SK-N-SH treated with all-trans-retinoic acid at 6 μM for 48 hours (cell line): Measurements from ENCODE around the gene ST6GAL1.

Experiments
- ATAC-seq: fragments of 200-7000 bp; cut with Tn5 transposase; 3 replicates; pipeline ENCODE4 v1.9.1; 2020; ENCODE audit warnings: mild to moderate bottlenecking, moderate library complexity
- ARNTL ChIP-seq: fragments of 450-650 bp; formaldehyde crosslinking; IDR thresholded peaks from 2 replicates; pipeline ENCODE4 v1.5.0; 2020; ENCODE audit warnings: low read depth, mild to moderate bottlenecking, moderate library complexity, borderline replicate concordance
- BACH2 ChIP-seq: fragments of 250-450 bp; sonication (Bioruptor Pico); IDR thresholded peaks from 2 replicates; pipeline ENCODE4 v1.9.0; 2021; ENCODE audit warnings: mild to moderate bottlenecking, borderline replicate concordance
- CSRNP3 ChIP-seq: fragments of 250-450 bp; sonication (Bioruptor Pico); IDR thresholded peaks from 2 replicates; pipeline ENCODE4 v1.5.1; 2021; ENCODE audit warnings: mild to moderate bottlenecking, moderate library complexity
- ESRRG ChIP-seq: fragments of 250-450 bp; sonication (Bioruptor Pico); IDR thresholded peaks from 2 replicates; pipeline ENCODE4 v1.6.1; 2021; ENCODE audit warnings: mild to moderate bottlenecking
- GLIS3 ChIP-seq: fragments of 250-450 bp; sonication (Bioruptor Pico); IDR thresholded peaks from 2 replicates; pipeline ENCODE4 v1.5.0; 2020; ENCODE audit warnings: mild to moderate bottlenecking, moderate library complexity
- ISL1 ChIP-seq: fragments of 250-450 bp; sonication (Bioruptor Pico); IDR thresholded peaks from 2 replicates; pipeline ENCODE4 v2.1.2; 2022; ENCODE audit warnings: mild to moderate bottlenecking, moderate library complexity
- OSR1 ChIP-seq: fragments of 250-450 bp; sonication (Bioruptor Pico); IDR thresholded peaks from 2 replicates; pipeline ENCODE4 v1.8.0; 2022; ENCODE audit warnings: moderate library complexity, mild to moderate bottlenecking, inconsistent platforms
- PATZ1 ChIP-seq: fragments of 250-450 bp; sonication (Bioruptor Pico); IDR thresholded peaks from 2 replicates; pipeline ENCODE4 v1.8.0; 2020; ENCODE audit warnings: mild to moderate bottlenecking, moderate library complexity, borderline replicate concordance
- PPARA ChIP-seq: fragments of 250-450 bp; sonication (Bioruptor Pico); IDR thresholded peaks from 2 replicates; pipeline ENCODE4 v1.5.0; 2020; ENCODE audit warnings: mild to moderate bottlenecking, borderline replicate concordance
- RARB ChIP-seq: fragments of 250-450 bp; sonication (Bioruptor Pico); IDR thresholded peaks from 2 replicates; pipeline ENCODE4 v1.8.0; 2021; ENCODE audit warnings: mild to moderate bottlenecking, moderate library complexity
- SNAI2 ChIP-seq: fragments of 250-450 bp; sonication (Bioruptor Pico); IDR thresholded peaks from 2 replicates; pipeline ENCODE4 v1.5.0; 2020; ENCODE audit warnings: mild to moderate bottlenecking, moderate library complexity
- TCF4 ChIP-seq: fragments of 250-450 bp; sonication (Bioruptor Pico); IDR thresholded peaks from 2 replicates; pipeline ENCODE4 v1.8.0; 2021; ENCODE audit warnings: mild to moderate bottlenecking, moderate library complexity, borderline replicate concordance
- TOX ChIP-seq: fragments of 250-450 bp; sonication (Bioruptor Pico); IDR thresholded peaks from 2 replicates; pipeline ENCODE4 v1.8.0; 2021; ENCODE audit warnings: mild to moderate bottlenecking, moderate library complexity, borderline replicate concordance
- ZC3H10 ChIP-seq: fragments of 250-450 bp; sonication (Bioruptor Pico); IDR thresholded peaks from 2 replicates; pipeline ENCODE4 v1.5.1; 2021; ENCODE audit warnings: mild to moderate bottlenecking, moderate library complexity
- ZFP3 ChIP-seq: fragments of 250-450 bp; sonication (Bioruptor Pico); IDR thresholded peaks from 2 replicates; pipeline ENCODE4 v1.5.0; 2020; ENCODE audit warnings: mild to moderate bottlenecking, moderate library complexity
- ZFP30 ChIP-seq: fragments of 450-650 bp; formaldehyde crosslinking; IDR thresholded peaks from 2 replicates; pipeline ENCODE4 v1.5.0; 2022; ENCODE audit warnings: mild to moderate bottlenecking, moderate library complexity
- ZNF8 ChIP-seq: fragments of 450-650 bp; formaldehyde crosslinking; IDR thresholded peaks from 2 replicates; pipeline ENCODE4 v1.5.0; 2020; ENCODE audit warnings: mild to moderate bottlenecking, moderate library complexity
- TF ChIP-seq, protein P1 (sequence below): fragments of 250-450 bp; sonication (Bioruptor Pico); IDR thresholded peaks from 2 replicates; pipeline ENCODE4 v1.8.0; 2021; ENCODE audit warnings: low read depth, mild to moderate bottlenecking, moderate library complexity, borderline replicate concordance
- TF ChIP-seq, protein P2 (sequence below): fragments of 250-450 bp; sonication (Bioruptor Pico); IDR thresholded peaks from 2 replicates; pipeline ENCODE4 v1.5.0; 2020; ENCODE audit warnings: mild to moderate bottlenecking, moderate library complexity
- TF ChIP-seq, protein P3 (sequence below): fragments of 250-450 bp; sonication (Bioruptor Pico); IDR thresholded peaks from 2 replicates; pipeline ENCODE4 v1.5.1; 2020; ENCODE audit warnings: low read depth, mild to moderate bottlenecking, moderate library complexity

Gene ST6GAL1

GRCh38 chr3:187077537-187077936 is 147.2 kb downstream of the ST6GAL1 start:
- TF ChIP-seq ZFP30 (CRISPR knock-in tag) (no peak), BACH2 (no peak), ESRRG (CRISPR knock-in tag) (no peak), ZC3H10 (CRISPR knock-in tag) (no peak), PPARA (CRISPR knock-in tag) (no peak), ISL1 (no peak), RARB (CRISPR knock-in tag) (no peak)
- TF ChIP-seq, protein P1, sequence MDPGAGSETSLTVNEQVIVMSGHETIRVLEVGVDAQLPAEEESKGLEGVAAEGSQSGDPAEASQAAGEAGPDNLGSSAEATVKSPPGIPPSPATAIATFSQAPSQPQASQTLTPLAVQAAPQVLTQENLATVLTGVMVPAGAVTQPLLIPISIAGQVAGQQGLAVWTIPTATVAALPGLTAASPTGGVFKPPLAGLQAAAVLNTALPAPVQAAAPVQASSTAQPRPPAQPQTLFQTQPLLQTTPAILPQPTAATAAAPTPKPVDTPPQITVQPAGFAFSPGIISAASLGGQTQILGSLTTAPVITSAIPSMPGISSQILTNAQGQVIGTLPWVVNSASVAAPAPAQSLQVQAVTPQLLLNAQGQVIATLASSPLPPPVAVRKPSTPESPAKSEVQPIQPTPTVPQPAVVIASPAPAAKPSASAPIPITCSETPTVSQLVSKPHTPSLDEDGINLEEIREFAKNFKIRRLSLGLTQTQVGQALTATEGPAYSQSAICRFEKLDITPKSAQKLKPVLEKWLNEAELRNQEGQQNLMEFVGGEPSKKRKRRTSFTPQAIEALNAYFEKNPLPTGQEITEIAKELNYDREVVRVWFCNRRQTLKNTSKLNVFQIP (CRISPR knock-in tag), result no peak
- no peak for ATAC-seq

GRCh38 chr3:187079090-187080022 is 149.0 kb downstream of the ST6GAL1 start:
- TF ChIP-seq ZFP3 (CRISPR knock-in tag), result no peak
- TF ChIP-seq, all 23 proteins: peak for 0

DNA sequence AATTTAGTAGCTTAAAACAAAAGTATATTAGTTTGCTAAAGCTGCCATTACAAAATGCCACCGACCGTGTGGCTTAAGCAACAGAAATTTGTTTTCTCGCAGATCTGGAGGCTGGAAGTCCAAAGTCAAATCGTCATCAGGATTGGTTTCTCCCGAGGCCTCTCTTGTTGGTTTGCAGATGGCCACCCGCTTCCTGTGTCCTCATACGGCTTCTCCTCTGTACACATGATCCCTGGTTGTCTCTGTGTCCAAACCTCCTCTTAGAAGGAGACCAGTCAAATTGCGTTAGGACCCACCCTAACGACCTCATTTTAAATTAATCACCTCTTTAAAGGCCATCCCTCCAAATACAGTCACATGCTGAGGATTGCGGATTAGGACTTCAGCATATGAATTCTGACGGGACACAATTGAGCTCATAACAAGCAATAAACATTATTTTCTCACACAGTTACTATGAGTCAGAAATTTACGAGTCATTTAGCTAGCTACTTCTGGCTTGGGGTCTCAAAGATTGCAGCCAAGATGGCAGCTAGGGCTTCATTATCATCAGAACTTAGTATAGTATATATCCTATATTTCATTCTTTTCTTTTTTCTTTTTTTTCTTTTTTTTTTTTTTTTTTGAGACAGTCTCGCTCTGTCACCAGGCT is 150.6 kb downstream of the ST6GAL1 start:
- no peak for ATAC-seq
- TF ChIP-seq, protein P2, sequence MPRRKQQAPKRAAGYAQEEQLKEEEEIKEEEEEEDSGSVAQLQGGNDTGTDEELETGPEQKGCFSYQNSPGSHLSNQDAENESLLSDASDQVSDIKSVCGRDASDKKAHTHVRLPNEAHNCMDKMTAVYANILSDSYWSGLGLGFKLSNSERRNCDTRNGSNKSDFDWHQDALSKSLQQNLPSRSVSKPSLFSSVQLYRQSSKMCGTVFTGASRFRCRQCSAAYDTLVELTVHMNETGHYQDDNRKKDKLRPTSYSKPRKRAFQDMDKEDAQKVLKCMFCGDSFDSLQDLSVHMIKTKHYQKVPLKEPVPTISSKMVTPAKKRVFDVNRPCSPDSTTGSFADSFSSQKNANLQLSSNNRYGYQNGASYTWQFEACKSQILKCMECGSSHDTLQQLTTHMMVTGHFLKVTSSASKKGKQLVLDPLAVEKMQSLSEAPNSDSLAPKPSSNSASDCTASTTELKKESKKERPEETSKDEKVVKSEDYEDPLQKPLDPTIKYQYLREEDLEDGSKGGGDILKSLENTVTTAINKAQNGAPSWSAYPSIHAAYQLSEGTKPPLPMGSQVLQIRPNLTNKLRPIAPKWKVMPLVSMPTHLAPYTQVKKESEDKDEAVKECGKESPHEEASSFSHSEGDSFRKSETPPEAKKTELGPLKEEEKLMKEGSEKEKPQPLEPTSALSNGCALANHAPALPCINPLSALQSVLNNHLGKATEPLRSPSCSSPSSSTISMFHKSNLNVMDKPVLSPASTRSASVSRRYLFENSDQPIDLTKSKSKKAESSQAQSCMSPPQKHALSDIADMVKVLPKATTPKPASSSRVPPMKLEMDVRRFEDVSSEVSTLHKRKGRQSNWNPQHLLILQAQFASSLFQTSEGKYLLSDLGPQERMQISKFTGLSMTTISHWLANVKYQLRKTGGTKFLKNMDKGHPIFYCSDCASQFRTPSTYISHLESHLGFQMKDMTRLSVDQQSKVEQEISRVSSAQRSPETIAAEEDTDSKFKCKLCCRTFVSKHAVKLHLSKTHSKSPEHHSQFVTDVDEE, result no peak
- TF ChIP-seq, protein P3, sequence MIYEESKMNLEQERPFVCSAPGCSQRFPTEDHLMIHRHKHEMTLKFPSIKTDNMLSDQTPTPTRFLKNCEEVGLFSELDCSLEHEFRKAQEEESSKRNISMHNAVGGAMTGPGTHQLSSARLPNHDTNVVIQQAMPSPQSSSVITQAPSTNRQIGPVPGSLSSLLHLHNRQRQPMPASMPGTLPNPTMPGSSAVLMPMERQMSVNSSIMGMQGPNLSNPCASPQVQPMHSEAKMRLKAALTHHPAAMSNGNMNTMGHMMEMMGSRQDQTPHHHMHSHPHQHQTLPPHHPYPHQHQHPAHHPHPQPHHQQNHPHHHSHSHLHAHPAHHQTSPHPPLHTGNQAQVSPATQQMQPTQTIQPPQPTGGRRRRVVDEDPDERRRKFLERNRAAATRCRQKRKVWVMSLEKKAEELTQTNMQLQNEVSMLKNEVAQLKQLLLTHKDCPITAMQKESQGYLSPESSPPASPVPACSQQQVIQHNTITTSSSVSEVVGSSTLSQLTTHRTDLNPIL (CRISPR knock-in tag), result no peak
- TF ChIP-seq GLIS3 (CRISPR knock-in tag) (no peak), ARNTL (CRISPR knock-in tag) (no peak), PATZ1 (CRISPR knock-in tag) (no peak), ZC3H10 (CRISPR knock-in tag) (no peak), ZNF8 (no peak), ESRRG (CRISPR knock-in tag) (no peak), TCF4 (CRISPR knock-in tag) (no peak), PPARA (CRISPR knock-in tag) (no peak), SNAI2 (CRISPR knock-in tag) (no peak), RARB (CRISPR knock-in tag) (no peak), TOX (CRISPR knock-in tag) (no peak), ZFP30 (CRISPR knock-in tag) (no peak), CSRNP3 (no peak), OSR1 (CRISPR knock-in tag) (no peak)
- TF ChIP-seq, protein P1 (CRISPR knock-in tag), result no peak

More at GRCh38 chr3:187079090-187080022, 149.0 kb downstream of the ST6GAL1 start:
- no peak for ATAC-seq
